A549 (cell line): ENCODE results near the gene ARL3. TPM values are rescaled to one million over a fixed set of nuclear protein-coding genes. Genes with fewer than 3 reads are reported as not detected.

Source experiments
- ATAC-seq, 2 experiments: fragments of 200-7000 bp in 1 of 2; fragments of >200 bp in 1 of 2; cut with Nextera tagmentation in 1 of 2; cut with Tn5 transposase in 1 of 2; 3 replicates each; pipeline versions ENCODE4 v1.8.0 to v1.9.1; 2018 to 2020; ENCODE audit warnings: mild to moderate bottlenecking in 1 of 2, moderate library complexity in 1 of 2
- CTCF ChIA-PET: fragments of 300-600 bp; sonication (Branson Sonifier 250); formaldehyde crosslinking; extraction: SDS; loops from one replicate; lab custom pipeline; 2021; ENCODE audit warnings: antibody characterized with exemption, inconsistent platforms; lab: Yijun Ruan, JAX
- POLR2A ChIA-PET: fragments of 350-600 bp; formaldehyde crosslinking; extraction: SDS; loops from one replicate; lab custom pipeline; 2021; ENCODE audit warnings: antibody characterized with exemption, inconsistent platforms; lab: Yijun Ruan, JAX
- DNase-seq, 2 experiments: peaks; one replicate each; pipeline versions ENCODE4 v3.0.0 to v3.0.0-alpha.2; 2011 to 2016; ENCODE audit warnings: low read depth in 1 of 2, low spot score in 1 of 2
- FAIRE-seq: peaks from 2 replicates; lab custom pipeline; 2011; peaks lifted over from hg19 to GRCh38; lab: Jason Lieb, UNC
- H3K27ac ChIP-seq, 2 experiments: fragments of >200 bp; sonication (Bioruptor Twin); formaldehyde crosslinking; 3 replicates each; pipeline ENCODE4 v1.5.1; 2016 to 2017
- H3K4me1 ChIP-seq: fragments of >200 bp; sonication (Bioruptor Twin); formaldehyde crosslinking; 3 replicates; pipeline ENCODE4 v1.6.1; 2016
- H3K4me2 ChIP-seq: fragments of >200 bp; sonication (Bioruptor Twin); formaldehyde crosslinking; 3 replicates; pipeline ENCODE4 v1.6.1; 2016
- H3K4me3 ChIP-seq: fragments of >200 bp; sonication (Bioruptor Twin); formaldehyde crosslinking; 3 replicates; pipeline ENCODE4 v1.5.1; 2016
- H3K9me3 ChIP-seq: fragments of >200 bp; sonication (Bioruptor Twin); formaldehyde crosslinking; 3 replicates; pipeline ENCODE4 v1.6.1; 2016
- BHLHE40 ChIP-seq: IDR thresholded peaks from 2 replicates; pipeline ENCODE4 v1.6.1; 2012; ENCODE audit warnings: low read depth, low read length, inconsistent platforms
- CBX2 ChIP-seq: fragments of 200-600 bp; sonication (generic); IDR thresholded peaks from 2 replicates; pipeline ENCODE4 v1.6.1; 2016; ENCODE audit warnings: low read depth, mild to moderate bottlenecking, borderline replicate concordance
- CBX8 ChIP-seq: fragments of 200-600 bp; sonication (generic); IDR thresholded peaks from 2 replicates; pipeline ENCODE4 v1.6.1; 2016
- CEBPB ChIP-seq, 2 experiments: fragments of >200 bp in 1 of 2; sonication (Bioruptor Twin) in 1 of 2; formaldehyde crosslinking in 1 of 2; IDR thresholded peaks; 2 replicates each; pipeline ENCODE4 v1.6.1; 2012 to 2016
- CHD4 ChIP-seq: fragments of 200-600 bp; sonication (generic); IDR thresholded peaks from 2 replicates; pipeline ENCODE4 v1.6.1; 2016; ENCODE audit warnings: antibody characterized with exemption, mild to moderate bottlenecking, borderline replicate concordance
- CTCF ChIP-seq: fragments of >200 bp; sonication (Bioruptor Twin); formaldehyde crosslinking; IDR thresholded peaks from 3 replicates; pipeline ENCODE4 v1.5.1; 2016
- E2F6 ChIP-seq: IDR thresholded peaks from 2 replicates; pipeline ENCODE4 v1.6.1; 2012; ENCODE audit warnings: low read depth, borderline replicate concordance
- EHMT2 ChIP-seq: fragments of 200-600 bp; sonication (generic); IDR thresholded peaks from 2 replicates; pipeline ENCODE4 v1.6.1; 2016; ENCODE audit warnings: antibody characterized with exemption, low read depth, mild to moderate bottlenecking, moderate library complexity
- EP300 ChIP-seq, 2 experiments: fragments of >200 bp; sonication (Bioruptor Twin); formaldehyde crosslinking; IDR thresholded peaks; 2 replicates in 1 of 2; 3 replicates in 1 of 2; pipeline ENCODE4 v1.6.1; 2016 to 2017
- FOSL2 ChIP-seq, 2 experiments: fragments of 450-650 bp in 1 of 2; fragments of >200 bp in 1 of 2; sonication (Bioruptor Twin) in 1 of 2; formaldehyde crosslinking; IDR thresholded peaks; 2 replicates each; pipeline versions ENCODE4 v1.5.0 to v1.6.1; 2016 to 2020; ENCODE audit warnings: mild to moderate bottlenecking in 1 of 2, moderate library complexity in 1 of 2
- HDAC2 ChIP-seq: fragments of 200-600 bp; sonication (generic); IDR thresholded peaks from 2 replicates; pipeline ENCODE4 v1.6.1; 2016
- HES2 ChIP-seq: fragments of >200 bp; sonication (Bioruptor Twin); formaldehyde crosslinking; IDR thresholded peaks from 2 replicates; pipeline ENCODE4 v1.6.1; 2016
- JUN ChIP-seq, 2 experiments: fragments of >200 bp; sonication (Bioruptor Twin); formaldehyde crosslinking; IDR thresholded peaks; 2 replicates in 1 of 2; 3 replicates in 1 of 2; pipeline ENCODE4 v1.6.1; 2016 to 2017
- MYC ChIP-seq: IDR thresholded peaks from 2 replicates; pipeline ENCODE4 v1.6.1; 2012; ENCODE audit warnings: mild to moderate bottlenecking, inconsistent platforms, low read length, improper control_type of control experiment, borderline replicate concordance
- NPAS2 ChIP-seq: fragments of 250-450 bp; sonication (Bioruptor Pico); IDR thresholded peaks from 2 replicates; pipeline ENCODE4 v1.8.0; 2022; ENCODE audit warnings: mild to moderate bottlenecking, moderate library complexity, borderline replicate concordance
- PBX3 ChIP-seq: IDR thresholded peaks from 2 replicates; pipeline ENCODE4 v1.6.1; 2012
- PHF8 ChIP-seq: fragments of 200-600 bp; sonication (generic); IDR thresholded peaks from 2 replicates; pipeline ENCODE4 v1.6.1; 2016; ENCODE audit warnings: low read depth, mild to moderate bottlenecking, antibody characterized with exemption, moderate library complexity, borderline replicate concordance
- POLR2AphosphoS2 ChIP-seq: conservative IDR thresholded peaks from 2 replicates; pipeline ENCODE4 v1.6.1; 2012; ENCODE audit warnings: low read length, improper control_type of control experiment, inconsistent platforms
- RAD21 ChIP-seq, 2 experiments: fragments of >200 bp in 1 of 2; sonication (Bioruptor Twin) in 1 of 2; formaldehyde crosslinking in 1 of 2; IDR thresholded peaks in 1 of 2; conservative IDR thresholded peaks in 1 of 2; 2 replicates in 1 of 2; 3 replicates in 1 of 2; pipeline ENCODE4 v1.6.1; 2012 to 2018; ENCODE audit warnings: inconsistent platforms in 1 of 2
- RNF2 ChIP-seq: fragments of 200-600 bp; sonication (generic); IDR thresholded peaks from 2 replicates; pipeline ENCODE4 v1.6.1; 2016; ENCODE audit warnings: low read depth, mild to moderate bottlenecking, antibody characterized with exemption, moderate library complexity, borderline replicate concordance
- SMC3 ChIP-seq: fragments of >200 bp; sonication (Bioruptor Twin); formaldehyde crosslinking; IDR thresholded peaks from 3 replicates; pipeline ENCODE4 v1.6.1; 2018; ENCODE audit warnings: inconsistent platforms
- TFCP2L1 ChIP-seq: fragments of 250-450 bp; sonication (Bioruptor Pico); IDR thresholded peaks from 2 replicates; pipeline ENCODE4 v1.5.0; 2021; ENCODE audit warnings: mild to moderate bottlenecking
- USF2 ChIP-seq: fragments of 450-650 bp; IDR thresholded peaks from 2 replicates; pipeline ENCODE4 v1.6.1; 2014; ENCODE audit warnings: antibody characterized with exemption
- ZC3H11A ChIP-seq: fragments of 450-650 bp; IDR thresholded peaks from 2 replicates; pipeline ENCODE4 v1.6.1; 2014; ENCODE audit warnings: antibody characterized with exemption, mild to moderate bottlenecking
- ZFP36 ChIP-seq: fragments of 450-650 bp; IDR thresholded peaks from 2 replicates; pipeline ENCODE4 v1.6.1; 2014; ENCODE audit warnings: borderline replicate concordance; ENCODE audit not compliant: partially characterized antibody
- ZNF302 ChIP-seq: fragments of 250-450 bp; sonication (Bioruptor Pico); IDR thresholded peaks from 2 replicates; pipeline ENCODE4 v1.9.0; 2021; ENCODE audit warnings: inconsistent platforms, mild to moderate bottlenecking, moderate library complexity
- ZSCAN20 ChIP-seq: fragments of 250-450 bp; sonication (Bioruptor Pico); IDR thresholded peaks from 2 replicates; pipeline ENCODE4 v1.8.0; 2022; ENCODE audit warnings: mild to moderate bottlenecking, moderate library complexity
- WGBS: methylation state at CpG from one replicate; pipeline ENCODE4 v1.1.6; 2017; ENCODE audit errors: missing lambda C conversion rate; 5-methylcytosine and 5-hydroxymethylcytosine counted together
- polyA plus RNA-seq, 4 experiments: library from polyadenylated mRNA; depleted of rRNA in 3 of 4; stranded (reverse); fragments of >200 nt; fragmentation: RNase III in 1 of 4; extraction: RNeasy Plus Mini Kit Qiagen cat#74134 plus additional on column Dnase treatment in 1 of 4; gene quantifications; 2 replicates in 3 of 4; 3 replicates in 1 of 4; pipeline ENCODE4 v1.2.3, GENCODE V29; 2011 to 2017

Gene ARL3
- polyA plus RNA-seq, 2 of the 4 experiments (the other 2 are of a cell fraction): 20.2 to 21.3 TPM

GRCh38 chr10:102740229-102740628 lies 26.0 kb upstream of the ARL3 start:
- Histone ChIP-seq H3K4me2 (no peak overlapping the region), H3K9me3 (no peaks in the 10 kb centered on the region), H3K27ac (no peak overlapping the region)
- 97% methylated on average over 2 of the region's 2 CpGs for WGBS
- CTCF ChIA-PET: interaction anchor here (0.9 to 1.2 kb wide), 2 partner anchors 8 to 10 kb away, joined by 3 to 4 read pairs; no protein-coding TSS in a partner anchor
- POLR2A ChIA-PET: interaction anchor here (0.6 kb wide), 1 partner anchor 204 kb away, joined by 4 read pairs; no protein-coding TSS in a partner anchor
- TF ChIP-seq RNF2: no peak
- TF ChIP-seq, all 56 proteins: peak for 0
- H3K4me3 ChIP-seq: no peak overlapping the region
- ATAC-seq (no peak), DNase-seq (no peak), FAIRE-seq (no peak)
- H3K4me1 ChIP-seq: peaks cover 7% of the 10 kb centered on the region; the same call in 1 of the 3 replicates

GRCh38 chr10:102738692-102739121 lies 24.5 kb upstream of the ARL3 start:
- no peak overlapping the region for H3K27ac ChIP-seq
- H3K4me2 ChIP-seq: no peak overlapping the region
- no peak for TF ChIP-seq POLR2AphosphoS2
- TF ChIP-seq EP300 (IDR thresholded peaks at IDR 0.05): no peak
- no peak for TF ChIP-seq EHMT2
- TF ChIP-seq CBX2: no peak
- no peak for TF ChIP-seq PHF8
- no peak for TF ChIP-seq FOSL2 (IDR thresholded peaks at IDR 0.05)
- TF ChIP-seq FOSL2 (CRISPR knock-in tag; IDR thresholded peaks at IDR 0.05): no peak
- no peak for TF ChIP-seq CTCF
- no peak for TF ChIP-seq HES2
- no peak for TF ChIP-seq ZSCAN20 (CRISPR knock-in tag)
- TF ChIP-seq JUN (IDR thresholded peaks at IDR 0.05): no peak
- TF ChIP-seq ZNF302: no peak
- no peak for TF ChIP-seq CHD4
- TF ChIP-seq RAD21 (conservative IDR thresholded peaks at IDR 0.05 in 1 of 2, IDR thresholded peaks at IDR 0.05 in 1 of 2): no peak
- no peak for TF ChIP-seq ZFP36
- no peak for TF ChIP-seq PBX3
- DNase-seq (no peak), FAIRE-seq (no peak), ATAC-seq (no peak)
- ChIA-PET POLR2A (no interaction called here), CTCF (interaction anchor here (1.1 kb wide), 2 partner anchors 25 to 163 kb away, joined by 3 read pairs; no protein-coding TSS in a partner anchor)
- no peaks in the 10 kb centered on the region for H3K4me1 ChIP-seq
- H3K4me3 ChIP-seq: no peak overlapping the region
- H3K9me3 ChIP-seq: no peaks in the 10 kb centered on the region

- TF ChIP-seq RNF2 (no peak), HDAC2 (no peak), E2F6 (no peak), CEBPB (IDR thresholded peaks at IDR 0.05) (no peak), TFCP2L1 (CRISPR knock-in tag) (no peak), MYC (no peak), ZC3H11A (no peak), BHLHE40 (no peak), CHD4 (no peak), SMC3 (no peak), NPAS2 (no peak), CBX8 (no peak), USF2 (no peak)
- DNase-seq (peak in 1 of 2 experiments; percentile 42), FAIRE-seq (no peak), ATAC-seq (peak in 1 of 2 experiments; percentile 60; a peak in 3 of 6 replicates)
- no peaks in the 10 kb centered on the region for H3K4me1 ChIP-seq
- H3K4me3 ChIP-seq: no peak overlapping the region
- 88% methylated on average over 9 of the region's 9 CpGs for WGBS
- no peaks in the 10 kb centered on the region for H3K9me3 ChIP-seq
- H3K27ac ChIP-seq: no peak overlapping the region
- no peak overlapping the region for H3K4me2 ChIP-seq
- ChIA-PET CTCF (interaction anchor here (1.2 to 1.5 kb wide), 2 partner anchors 8 to 166 kb away, joined by 3 to 4 read pairs; partner anchors contain the start of gene WBP1L), POLR2A (interaction anchor here (1.4 kb wide), 1 partner anchor 21 kb away, joined by 3 read pairs; the partner anchor contains the start of genes ARL3 and SFXN2)
Observed at GRCh38 chr10:102735065-102735562, 20.9 kb upstream of the ARL3 start.
